GM21447 (cell line): ENCODE data around the gene FAM53B.

Experiments
- ATAC-seq: cut with Tn5 transposase; IDR thresholded peaks from one replicate; pipeline ENCODE4 v1.9.1; 2021; ENCODE audit not compliant: unreplicated experiment

The FAM53B gene

DNA sequence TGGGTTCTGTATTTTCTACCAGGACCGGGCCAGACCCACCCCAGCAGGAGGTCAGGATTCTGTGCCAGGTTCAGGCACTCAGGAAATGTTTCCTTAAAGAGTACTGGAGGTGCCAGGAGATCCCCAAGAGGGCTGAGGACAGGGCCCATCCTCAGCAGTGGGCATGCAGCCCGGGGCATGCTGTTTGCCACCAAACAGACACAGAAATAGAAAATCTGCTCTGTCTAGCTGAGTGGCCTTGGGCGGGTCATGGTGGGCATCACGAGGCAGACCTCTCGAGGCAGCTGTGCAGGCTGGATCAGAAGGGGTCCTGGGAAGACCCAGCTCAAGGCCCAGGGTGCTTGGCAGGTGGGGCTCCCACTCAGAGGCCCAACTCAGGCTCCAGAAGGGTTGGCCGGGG lies 105.0 kb downstream of the FAM53B start:
- ATAC-seq, result no peak

DNA sequence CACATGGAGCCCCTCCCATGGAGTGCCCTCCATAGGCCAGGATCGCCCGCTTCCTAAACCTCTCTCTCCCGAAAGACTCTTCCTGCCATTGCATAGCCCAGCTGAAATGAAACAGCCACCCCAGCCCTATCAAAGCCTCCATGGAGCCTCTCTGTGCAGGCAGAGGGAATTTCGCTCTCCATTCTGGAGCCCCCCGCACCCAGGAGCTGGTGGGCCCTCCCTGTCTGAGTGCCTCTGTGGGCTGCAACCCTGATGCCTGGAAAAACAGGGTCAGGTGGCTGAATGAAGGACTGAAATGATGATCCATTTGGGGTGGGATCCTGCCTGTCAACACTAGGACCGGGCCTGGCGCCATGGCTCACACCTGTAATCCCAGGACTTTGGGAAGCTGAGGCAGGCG lies 106.4 kb downstream of the FAM53B start:
- no peak for ATAC-seq

DNA sequence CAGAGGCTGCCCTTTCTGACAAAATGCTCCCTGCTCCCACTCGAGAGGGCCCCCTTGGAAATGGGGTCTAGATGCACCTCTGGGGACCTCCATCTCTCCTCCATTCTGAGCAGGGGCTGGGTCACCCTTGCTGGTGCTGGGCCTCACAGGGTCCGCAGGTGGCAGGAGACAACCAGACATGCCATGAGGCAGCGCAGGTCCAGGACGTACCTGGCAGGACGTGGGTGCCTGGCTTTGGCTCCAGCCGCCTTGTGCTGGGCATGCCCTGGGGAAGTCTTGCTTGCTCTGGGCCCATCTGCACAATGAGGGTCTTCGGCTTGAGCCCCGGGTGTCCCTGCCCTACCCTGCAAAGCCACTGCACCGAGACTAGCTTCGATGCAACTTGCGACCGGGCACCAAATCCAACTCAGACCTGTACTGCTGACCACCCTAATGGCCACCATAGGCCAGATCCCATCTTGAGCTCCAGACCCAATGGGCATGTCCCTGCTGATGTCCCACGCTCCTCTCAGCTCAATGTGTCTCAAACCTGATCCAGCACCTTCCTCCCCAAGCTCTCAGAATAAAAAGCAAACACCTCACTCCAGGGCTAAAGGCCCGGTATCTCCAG lies 107.0 kb downstream of the FAM53B start:
- ATAC-seq, result no peak

DNA sequence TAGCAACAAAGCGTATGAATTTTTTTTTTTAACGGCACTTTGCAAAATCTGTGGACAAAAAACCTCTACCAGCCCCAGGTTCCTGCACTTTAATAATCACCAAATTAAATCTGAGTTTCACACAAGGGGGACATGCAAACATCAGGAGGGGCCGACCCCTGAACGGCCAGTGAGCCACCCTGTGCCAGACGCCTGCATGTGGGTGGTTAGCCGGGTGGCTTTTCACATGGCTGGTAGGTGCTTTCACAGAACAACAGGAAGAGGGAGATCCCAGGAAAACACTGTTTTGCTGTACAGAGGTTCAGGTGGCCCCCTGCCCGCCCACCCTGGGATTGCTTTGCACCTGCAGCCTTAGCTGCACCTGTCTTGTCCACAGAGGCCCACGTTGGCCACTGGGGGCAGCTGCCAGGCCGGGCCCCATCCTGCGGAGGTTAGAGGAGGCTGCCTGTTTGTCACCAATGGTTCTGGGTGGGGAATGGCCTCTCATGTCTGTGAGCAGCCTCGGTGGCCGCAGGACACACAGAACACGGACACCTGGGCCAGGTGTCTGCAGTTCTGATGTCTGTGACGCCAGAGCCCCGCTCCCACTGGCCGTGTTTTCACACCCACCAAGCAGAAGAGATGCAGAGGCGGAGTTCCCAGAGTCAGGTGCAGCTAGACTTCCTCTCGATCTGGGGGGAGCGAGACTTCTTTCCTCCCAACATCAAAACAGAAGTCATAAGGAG lies 107.7 kb downstream of the FAM53B start:
- no peak for ATAC-seq

DNA sequence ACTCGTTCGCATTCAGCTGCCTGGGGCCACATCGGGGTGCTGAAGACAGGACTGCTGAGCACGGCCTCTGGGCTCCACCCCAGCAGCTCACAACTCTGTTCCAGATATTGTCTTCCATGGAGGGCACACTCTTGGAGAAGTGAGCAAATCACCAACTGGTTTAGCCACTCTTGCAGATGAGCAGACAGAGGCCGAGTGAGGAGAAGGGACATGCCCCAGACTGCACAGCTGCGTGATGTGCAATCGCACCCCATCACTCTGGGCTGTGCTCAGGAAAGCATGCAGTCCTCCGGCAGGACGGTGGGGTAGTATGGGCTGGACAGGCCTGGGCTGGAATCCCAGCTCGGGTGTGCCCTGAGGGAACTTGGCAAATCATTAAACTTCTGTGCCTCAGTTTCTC lies 111.6 kb downstream of the FAM53B start:
- ATAC-seq, result no peak

- no peak for ATAC-seq
Observed at GRCh38 chr10:124632064-124632531, 112.1 kb downstream of the FAM53B start.

- ATAC-seq, result no peak
Observed at GRCh38 chr10:124630551-124630950, 113.6 kb downstream of the FAM53B start.

GRCh38 chr10:124629842-124630241 lies 114.3 kb downstream of the FAM53B start:
- ATAC-seq, result no peak

- no peak for ATAC-seq
Observed at GRCh38 chr10:124629415-124629814, 114.8 kb downstream of the FAM53B start.

DNA sequence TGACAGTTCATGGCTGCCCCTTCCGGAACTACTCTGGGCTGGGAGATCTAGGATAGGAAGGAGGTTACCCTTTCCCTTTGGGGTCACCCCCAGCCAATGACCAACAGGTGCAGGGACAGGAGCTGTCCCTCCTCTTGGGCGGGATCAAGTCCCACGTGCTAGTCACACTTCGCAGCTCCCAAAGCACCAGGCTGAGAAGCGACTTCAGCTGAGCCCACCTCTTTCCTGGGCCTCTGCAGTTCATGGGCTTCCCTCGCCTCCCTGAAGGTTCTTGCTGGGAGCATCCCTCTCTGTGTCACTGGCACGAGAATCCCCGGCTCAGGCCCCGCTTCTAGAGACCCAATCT lies 115.5 kb downstream of the FAM53B start:
- no peak for ATAC-seq

GRCh38 chr10:124627866-124628675 lies 116.1 kb downstream of the FAM53B start:
- ATAC-seq, result no peak

- peak; percentile 84 for ATAC-seq
Observed at GRCh38 chr10:124626759-124627380, 117.3 kb downstream of the FAM53B start.

GRCh38 chr10:124625831-124626238 lies 118.3 kb downstream of the FAM53B start:
- no peak for ATAC-seq

DNA sequence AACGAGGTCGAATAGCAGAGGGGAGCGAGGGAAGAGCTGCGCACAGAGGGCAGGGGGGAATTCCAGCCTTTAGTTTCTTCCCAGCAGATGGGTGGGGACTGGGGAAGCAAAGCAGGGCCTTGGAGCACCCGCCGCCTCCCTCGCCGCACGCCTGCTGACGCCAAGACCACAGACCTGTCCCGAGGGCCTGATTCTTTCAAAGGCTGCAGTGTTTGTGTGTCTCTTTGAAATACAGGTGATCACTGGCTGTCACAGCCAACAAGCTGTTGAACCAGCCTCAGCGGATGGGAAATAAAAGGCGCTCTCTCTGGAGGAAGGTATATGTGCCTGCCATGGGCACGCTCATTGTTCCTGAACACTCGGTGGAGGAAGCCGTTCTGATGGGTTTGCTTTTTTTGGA lies 119.3 kb downstream of the FAM53B start:
- no peak for ATAC-seq

- ATAC-seq, result no peak
Observed at GRCh38 chr10:124624466-124624865, 119.7 kb downstream of the FAM53B start.

- no peak for ATAC-seq
Observed at GRCh38 chr10:124624006-124624405, 120.2 kb downstream of the FAM53B start.

DNA sequence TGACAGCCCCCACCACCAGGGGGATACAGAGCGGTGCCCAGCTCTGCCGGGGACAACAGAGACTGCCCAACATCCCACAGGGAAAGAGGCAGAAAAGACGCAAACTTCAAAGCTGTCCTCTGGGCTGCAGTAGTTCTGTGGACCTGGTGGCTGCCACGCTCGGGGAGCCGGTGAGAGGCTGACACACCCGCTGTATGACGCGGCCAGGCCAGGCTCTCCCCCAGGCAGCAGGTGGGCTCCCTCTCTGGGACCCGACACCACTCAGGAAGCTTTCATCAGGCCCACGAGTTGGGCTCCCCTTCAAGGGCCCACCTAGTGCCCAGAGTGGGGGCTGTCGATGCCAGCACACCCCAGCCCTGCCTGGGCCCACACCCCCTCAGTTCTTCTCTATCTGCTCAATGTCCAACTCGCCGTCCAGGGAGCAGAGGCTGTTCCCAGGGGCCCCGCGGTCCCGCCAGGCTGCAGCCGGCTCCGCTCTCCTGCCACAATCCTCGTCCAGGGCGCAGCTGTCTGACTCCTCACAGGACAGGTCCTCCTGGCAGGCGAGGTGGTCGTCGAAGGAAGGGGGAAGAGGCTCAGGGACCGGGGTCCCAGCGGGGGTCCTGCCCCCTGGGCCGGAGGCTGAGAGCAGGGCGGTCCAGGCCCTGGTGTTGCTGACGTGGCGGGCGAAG lies 121.2 kb downstream of the FAM53B start:
- ATAC-seq, result no peak

DNA sequence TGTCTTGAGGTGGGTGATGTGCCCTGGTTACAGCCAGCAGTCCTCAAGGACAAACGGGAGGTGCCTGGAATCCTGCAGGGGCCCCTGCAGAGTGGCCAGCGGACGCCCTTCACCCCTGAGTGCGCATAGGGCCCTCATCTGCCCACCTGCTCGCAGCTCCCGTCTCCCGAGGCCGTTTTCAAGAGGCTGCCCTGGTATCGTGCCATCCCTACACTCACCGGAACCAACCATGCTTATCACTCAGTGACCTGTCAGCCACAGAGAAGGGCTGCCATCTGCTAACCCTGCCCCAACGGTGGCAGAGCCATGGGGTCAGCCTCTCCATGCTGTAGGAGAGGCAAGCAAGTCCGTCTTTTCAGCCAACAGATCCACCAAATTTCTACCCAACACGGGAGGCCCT lies 122.0 kb downstream of the FAM53B start:
- ATAC-seq, result no peak

DNA sequence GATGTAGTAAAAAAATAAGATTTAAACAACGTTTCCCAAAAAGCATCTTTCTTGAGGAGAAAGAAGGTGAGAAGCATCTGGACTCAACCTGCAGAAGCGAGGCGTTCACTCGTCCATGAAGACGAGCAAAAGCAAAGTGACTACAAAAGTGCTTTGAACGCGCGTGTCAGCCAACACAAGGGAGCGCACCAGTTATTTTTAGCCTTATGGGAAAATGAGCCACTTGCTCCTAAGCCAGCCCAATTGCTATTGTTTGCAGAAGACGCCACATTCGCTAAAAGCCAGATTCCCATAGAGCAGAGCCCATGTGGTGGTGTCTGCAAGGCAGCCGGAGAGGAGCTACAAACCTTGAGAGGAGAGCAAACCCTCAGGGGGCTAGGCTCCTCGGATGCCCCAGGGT lies 122.5 kb downstream of the FAM53B start:
- no peak for ATAC-seq

DNA sequence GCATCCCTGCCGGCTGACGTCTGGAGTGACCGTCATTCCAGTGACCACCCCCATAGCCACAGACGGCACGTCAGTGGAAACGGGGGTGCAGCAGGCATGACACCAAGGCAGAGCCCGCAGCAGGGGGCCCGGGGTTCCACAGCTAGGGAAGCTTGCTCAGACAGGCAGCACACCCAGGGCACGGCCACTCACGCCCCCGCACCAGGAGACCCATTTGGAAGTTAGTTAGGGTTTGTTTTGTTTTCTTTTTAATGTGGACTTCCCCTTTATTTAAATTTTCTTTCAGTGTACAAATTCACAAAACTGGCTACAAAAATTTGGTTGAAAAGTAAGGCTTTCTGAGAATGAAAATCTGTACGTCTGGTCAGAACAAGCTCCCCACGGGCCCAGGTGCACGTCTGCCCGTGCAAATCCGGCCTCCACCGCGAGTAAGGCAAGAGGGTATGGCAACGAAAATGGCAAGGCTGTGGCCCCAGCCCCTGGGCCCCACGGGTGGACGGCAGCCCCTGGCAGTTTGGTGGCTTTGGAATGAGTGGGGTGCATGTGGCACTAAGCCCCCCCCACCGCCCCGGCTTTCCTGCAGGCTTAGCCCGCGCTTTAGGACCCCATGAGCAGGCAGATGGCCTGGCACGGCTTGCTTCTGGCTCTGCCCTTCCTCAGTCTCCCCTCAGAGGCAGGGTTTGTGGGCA lies 124.2 kb downstream of the FAM53B start:
- ATAC-seq, result peak; percentile 48
